Cardiac fibroblast (primary cell): ENCODE results near the gene GPR78.

Source experiments
- DNase-seq, 2 donors: peaks; one replicate each; pipeline versions ENCODE4 v3.0.0 to v3.0.0-alpha.2; 2010; ENCODE audit warnings: low read depth in 2 of 2
- H3K4me3 ChIP-seq, 2 donors: replicated peaks in 1 of 2; 1 replicate in 1 of 2; 2 replicates in 1 of 2; pipeline ENCODE4 v1.5.1; 2011; ENCODE audit warnings: low read depth in 2 of 2, low read length in 2 of 2, mild to moderate bottlenecking in 2 of 2, moderate library complexity in 1 of 2
- TF ChIP-seq, protein P1 (sequence below): IDR thresholded peaks from one replicate; pipeline ENCODE4 v1.5.1; 2011; ENCODE audit warnings: low read depth, mild to moderate bottlenecking, low read length, inconsistent platforms

The GPR78 gene

DNA sequence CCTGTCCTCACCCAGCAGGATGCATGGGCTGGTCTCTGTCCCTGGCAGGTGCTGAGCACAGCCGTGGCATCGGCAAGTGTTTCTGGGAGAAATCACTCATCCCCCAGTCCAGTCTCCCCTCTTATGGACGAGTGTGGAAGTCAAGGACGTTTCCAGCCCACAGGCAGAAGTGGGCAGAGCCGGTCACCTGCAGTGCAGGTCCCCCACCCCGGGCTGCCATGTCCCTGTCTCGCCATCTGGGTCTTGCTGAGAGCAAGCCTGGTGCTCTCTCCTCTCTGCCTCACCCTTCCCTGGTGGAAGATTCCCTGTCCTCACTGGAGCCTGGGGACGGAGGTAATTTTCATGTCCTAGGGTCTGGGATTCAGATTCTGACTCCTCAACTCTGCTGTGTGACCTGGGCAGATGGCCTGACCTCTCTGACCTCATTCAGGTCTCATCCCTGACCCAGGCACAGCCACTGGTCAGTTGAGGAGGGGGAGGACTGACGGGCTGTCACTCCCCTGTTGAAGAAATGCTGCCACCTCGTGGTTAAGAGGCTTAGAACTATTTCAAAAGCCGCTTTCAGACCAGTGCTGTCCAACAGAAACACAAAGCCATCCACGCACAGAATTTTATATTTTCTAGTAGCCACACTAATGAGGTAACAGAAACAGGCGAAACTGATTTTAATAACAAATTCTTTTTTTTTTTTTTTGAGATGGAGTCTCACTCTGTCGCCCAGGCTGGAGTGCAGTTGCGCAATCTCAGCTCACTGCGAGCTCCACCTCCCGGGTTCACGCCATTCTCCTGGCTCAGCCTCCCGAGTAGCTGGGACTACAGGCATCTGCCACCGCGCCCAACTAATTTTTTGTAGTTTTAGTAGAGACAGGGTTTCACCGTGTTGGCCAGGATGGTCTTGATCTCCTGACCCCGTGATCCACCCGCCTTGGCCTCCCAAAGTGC lies 14.2 kb downstream of the GPR78 start:
- no peak overlapping the region for H3K4me3 ChIP-seq
- TF ChIP-seq, protein P1, sequence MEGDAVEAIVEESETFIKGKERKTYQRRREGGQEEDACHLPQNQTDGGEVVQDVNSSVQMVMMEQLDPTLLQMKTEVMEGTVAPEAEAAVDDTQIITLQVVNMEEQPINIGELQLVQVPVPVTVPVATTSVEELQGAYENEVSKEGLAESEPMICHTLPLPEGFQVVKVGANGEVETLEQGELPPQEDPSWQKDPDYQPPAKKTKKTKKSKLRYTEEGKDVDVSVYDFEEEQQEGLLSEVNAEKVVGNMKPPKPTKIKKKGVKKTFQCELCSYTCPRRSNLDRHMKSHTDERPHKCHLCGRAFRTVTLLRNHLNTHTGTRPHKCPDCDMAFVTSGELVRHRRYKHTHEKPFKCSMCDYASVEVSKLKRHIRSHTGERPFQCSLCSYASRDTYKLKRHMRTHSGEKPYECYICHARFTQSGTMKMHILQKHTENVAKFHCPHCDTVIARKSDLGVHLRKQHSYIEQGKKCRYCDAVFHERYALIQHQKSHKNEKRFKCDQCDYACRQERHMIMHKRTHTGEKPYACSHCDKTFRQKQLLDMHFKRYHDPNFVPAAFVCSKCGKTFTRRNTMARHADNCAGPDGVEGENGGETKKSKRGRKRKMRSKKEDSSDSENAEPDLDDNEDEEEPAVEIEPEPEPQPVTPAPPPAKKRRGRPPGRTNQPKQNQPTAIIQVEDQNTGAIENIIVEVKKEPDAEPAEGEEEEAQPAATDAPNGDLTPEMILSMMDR, result peak; percentile 69
- DNase-seq, result peak; percentile 80 to 84

DNA sequence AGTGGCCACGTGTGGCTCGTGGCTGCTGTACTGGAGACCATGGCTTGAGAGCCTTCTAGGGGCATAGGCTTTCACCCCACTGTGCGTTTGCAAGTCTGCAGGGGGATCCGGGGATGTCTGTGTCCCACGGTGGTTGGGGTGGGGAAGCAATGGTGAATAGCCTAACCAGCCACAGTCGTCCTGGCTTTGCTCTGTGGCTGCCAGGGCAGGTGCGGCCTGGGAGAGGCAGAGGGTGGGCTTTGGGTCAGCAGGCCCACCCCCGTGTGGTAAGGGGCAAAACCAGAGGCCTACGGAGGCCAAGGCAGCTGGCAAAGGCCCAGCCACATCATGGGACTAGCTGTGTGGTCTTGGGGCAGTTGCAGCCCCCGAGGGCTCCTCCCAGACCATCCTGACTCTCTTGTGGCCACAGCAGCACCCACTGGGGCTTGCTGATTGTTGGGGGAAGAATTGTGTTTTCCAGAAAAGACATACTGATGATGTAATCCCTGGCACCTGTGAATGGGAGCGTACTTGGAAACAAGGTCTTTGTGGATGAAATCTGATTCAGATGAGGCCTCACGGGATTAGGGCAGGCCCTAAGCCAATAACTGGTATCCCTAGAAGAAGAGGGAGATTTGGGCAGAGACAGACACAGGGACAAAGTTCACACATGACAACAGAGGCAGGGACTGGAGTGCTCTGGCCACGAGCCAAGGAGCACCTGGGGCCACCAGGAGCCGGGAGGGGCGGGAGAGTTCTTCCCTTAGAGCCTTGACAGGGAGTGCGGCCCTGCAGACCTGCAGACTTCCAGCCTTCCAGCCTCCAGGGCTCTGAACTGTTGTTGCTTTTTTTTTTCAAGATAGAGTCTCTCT lies 15.3 kb downstream of the GPR78 start:
- DNase-seq, result peak in 1 of 2 donors; percentile 5
- TF ChIP-seq, protein P1, result no peak

DNA sequence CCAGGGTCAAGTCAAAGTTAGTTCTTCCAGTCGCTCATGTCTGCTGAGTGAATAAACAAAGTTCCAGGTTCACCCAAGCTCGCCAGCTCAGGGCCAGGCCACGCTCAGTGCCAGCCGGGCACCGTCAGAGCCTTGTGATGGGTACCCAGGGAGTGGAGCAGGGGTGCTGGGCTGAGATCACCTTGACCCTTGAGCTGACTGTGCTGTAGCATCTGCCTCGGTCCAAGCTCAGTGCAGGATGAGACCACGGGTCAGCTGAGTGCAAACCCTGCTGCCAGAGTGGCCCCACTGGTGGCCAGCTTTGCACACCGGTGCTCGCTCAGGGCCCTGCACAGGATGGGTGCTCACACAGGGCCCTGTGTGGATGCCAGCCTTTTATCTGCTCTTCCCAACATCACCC lies 16.7 kb downstream of the GPR78 start:
- no peak overlapping the region for H3K4me3 ChIP-seq
- TF ChIP-seq, protein P1, result no peak
- no peak for DNase-seq

More for the DNA sequence above, 15.3 kb downstream of the GPR78 start:
- H3K4me3 ChIP-seq, result no peak overlapping the region

DNA sequence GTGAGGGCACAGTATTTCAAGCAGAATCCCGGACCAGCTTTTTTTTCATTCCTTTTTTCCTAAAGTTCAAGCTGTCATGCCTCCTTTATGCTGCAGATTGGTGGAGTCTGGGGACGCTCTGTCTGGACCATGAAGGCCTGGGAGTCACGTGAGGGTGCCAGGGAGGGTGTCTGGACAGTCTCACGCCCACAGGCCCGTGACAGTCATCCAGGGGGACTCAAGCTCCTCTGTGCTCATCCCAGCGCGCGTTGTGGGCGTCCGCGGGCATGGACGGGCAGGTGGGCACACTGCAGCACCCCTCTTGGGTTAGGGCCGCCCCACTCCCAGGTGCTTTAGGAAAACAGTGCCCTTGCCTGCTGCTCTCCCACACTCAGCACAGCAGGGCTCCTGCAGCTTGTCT lies 17.1 kb downstream of the GPR78 start:
- no peak overlapping the region for H3K4me3 ChIP-seq
- TF ChIP-seq, protein P1, result no peak
- DNase-seq, result no peak

DNA sequence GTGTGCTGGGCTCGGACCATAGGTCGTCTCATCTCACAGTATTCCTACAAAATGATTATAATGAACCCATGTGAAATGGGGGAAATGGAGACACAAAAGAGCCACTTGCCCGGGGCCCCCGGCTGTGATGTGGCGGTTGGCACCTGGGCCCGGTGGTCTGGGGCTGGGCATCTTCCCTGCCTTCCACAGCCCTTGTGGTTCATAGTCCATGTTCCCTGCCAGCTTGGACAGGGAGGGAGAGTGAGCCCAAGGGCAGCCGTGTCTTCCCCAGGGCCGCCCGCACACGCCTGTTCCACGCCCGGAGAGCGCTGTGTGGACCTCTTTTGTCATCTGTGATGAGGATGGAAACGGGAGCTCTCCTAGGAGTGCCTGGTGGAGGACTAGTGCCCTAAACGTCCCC lies 17.6 kb downstream of the GPR78 start:
- no peak overlapping the region for H3K4me3 ChIP-seq
- DNase-seq, result no peak
- TF ChIP-seq, protein P1, result no peak

DNA sequence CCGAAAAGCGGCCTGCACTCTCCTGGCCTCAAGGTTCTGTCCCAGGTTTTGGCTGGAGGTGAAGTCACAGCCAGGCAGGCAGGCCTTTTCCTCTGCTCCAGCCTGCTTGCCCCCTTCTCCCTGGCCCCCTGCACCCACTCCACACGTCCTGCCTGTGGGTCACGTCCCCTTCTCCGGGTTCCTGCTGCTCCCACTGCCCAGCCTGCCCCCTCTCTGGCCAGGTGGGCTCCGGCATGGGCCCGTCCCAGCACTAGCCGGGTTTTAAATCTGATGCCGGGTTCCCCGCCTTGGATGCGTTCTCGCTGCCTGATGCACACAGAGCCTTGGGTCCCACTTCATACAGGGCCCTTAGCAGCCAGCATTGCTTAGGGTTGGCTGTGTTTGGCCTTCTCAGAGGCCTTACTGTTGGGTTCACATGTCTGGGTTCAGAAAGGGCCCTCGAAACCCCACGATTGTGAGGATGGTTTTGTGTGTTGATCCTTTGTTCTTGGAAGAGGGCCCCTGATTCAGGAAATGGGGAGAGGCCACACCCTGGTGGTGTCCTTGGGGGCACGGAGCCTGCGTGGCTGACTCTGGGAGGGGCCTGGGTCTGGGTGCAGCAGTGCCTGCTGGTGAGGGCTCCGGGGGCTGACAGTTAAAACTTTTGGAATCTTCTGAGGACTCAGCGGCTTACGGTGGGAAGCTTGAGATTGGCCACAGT lies 18.3 kb downstream of the GPR78 start:
- TF ChIP-seq, protein P1, result no peak

More for the DNA sequence above, 18.3 kb downstream of the GPR78 start:
- H3K4me3 ChIP-seq, result no peak overlapping the region
- DNase-seq, result no peak
